Body of pancreas (tissue), 4 donors: Measurements from ENCODE around the gene EYA3.

Source experiments
- POLR2A ChIP-seq, 3 donors: fragments of 450-650 bp; IDR thresholded peaks; one replicate each; pipeline ENCODE4 v1.6.1; 2016; ENCODE audit warnings: antibody characterized with exemption in 3 of 3, mild to moderate bottlenecking in 2 of 3
- TF ChIP-seq, protein P1 (sequence below), 7 experiments: fragments of 450-650 bp in 4 of 7; fragments of 200-600 bp in 3 of 7; sonication (generic) in 3 of 7; IDR thresholded peaks; one replicate each; pipeline ENCODE4 v1.5.1; 2016 to 2019; ENCODE audit warnings: antibody characterized with exemption in 7 of 7

GRCh38 chr1:28026329-28026728, 62.1 kb downstream of the EYA3 start:
- TF ChIP-seq, protein P1, sequence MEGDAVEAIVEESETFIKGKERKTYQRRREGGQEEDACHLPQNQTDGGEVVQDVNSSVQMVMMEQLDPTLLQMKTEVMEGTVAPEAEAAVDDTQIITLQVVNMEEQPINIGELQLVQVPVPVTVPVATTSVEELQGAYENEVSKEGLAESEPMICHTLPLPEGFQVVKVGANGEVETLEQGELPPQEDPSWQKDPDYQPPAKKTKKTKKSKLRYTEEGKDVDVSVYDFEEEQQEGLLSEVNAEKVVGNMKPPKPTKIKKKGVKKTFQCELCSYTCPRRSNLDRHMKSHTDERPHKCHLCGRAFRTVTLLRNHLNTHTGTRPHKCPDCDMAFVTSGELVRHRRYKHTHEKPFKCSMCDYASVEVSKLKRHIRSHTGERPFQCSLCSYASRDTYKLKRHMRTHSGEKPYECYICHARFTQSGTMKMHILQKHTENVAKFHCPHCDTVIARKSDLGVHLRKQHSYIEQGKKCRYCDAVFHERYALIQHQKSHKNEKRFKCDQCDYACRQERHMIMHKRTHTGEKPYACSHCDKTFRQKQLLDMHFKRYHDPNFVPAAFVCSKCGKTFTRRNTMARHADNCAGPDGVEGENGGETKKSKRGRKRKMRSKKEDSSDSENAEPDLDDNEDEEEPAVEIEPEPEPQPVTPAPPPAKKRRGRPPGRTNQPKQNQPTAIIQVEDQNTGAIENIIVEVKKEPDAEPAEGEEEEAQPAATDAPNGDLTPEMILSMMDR (IDR thresholded peaks at IDR 0.05) = no peak
- TF ChIP-seq POLR2A (IDR thresholded peaks at IDR 0.05) = no peak
